ENCODE data around the gene NTN1. TPM values are rescaled to one million over a fixed set of nuclear protein-coding genes. Genes with fewer than 3 reads are reported as not detected.

NTN1 gene
- polyA plus RNA-seq, 1 donor from 2014 or later = 16.2 TPM

- Histone ChIP-seq H3F3A (ENCODE audit: insufficient read depth, low read length, poor library complexity, severe bottlenecking) (no peaks in the 10 kb centered on the region), H3K79me2 (replicated peaks; ENCODE audit: insufficient read depth, low read length) (no peaks in the 10 kb centered on the region), H3K27ac (ENCODE audit: low read length) (no peak overlapping the region), H3K4me2 (ENCODE audit: low read length) (no peak overlapping the region), H3K36me3 (ENCODE audit: insufficient read depth, low read length) (no peaks in the 10 kb centered on the region), H3K27me3 (ENCODE audit: insufficient read depth, low read depth, low read length) (no peaks in the 10 kb centered on the region), H3K4me3 (ENCODE audit: low read length) (no peak overlapping the region), H2AFZ (ENCODE audit: low read depth, low read length) (no peak overlapping the region), H3K9me2 (ENCODE audit: insufficient read depth, low read length) (no peaks in the 10 kb centered on the region), H3K9me3 (ENCODE audit: low read length) (no peaks in the 10 kb centered on the region), H3K9ac (ENCODE audit: low read length) (no peak overlapping the region), H4K20me1 (ENCODE audit: insufficient read depth) (no peaks in the 10 kb centered on the region)
- no peak for TF ChIP-seq RAD21 (conservative IDR thresholded peaks at IDR 0.05)
- no peak for TF ChIP-seq REST (IDR thresholded peaks at IDR 0.05; ENCODE audit: borderline replicate concordance)
- no peak for TF ChIP-seq TAF1 (IDR thresholded peaks at IDR 0.05; ENCODE audit: low read depth)
These were observed 197.6 kb downstream of the NTN1 start for GRCh38 chr17:9218911-9219310.

GRCh38 chr17:9219631-9220397, 198.5 kb downstream of the NTN1 start:
- Histone ChIP-seq H3F3A (ENCODE audit: insufficient read depth, low read length, poor library complexity, severe bottlenecking) (no peaks in the 10 kb centered on the region), H3K9ac (ENCODE audit: low read length) (no peak overlapping the region), H3K27me3 (ENCODE audit: insufficient read depth, low read depth, low read length) (no peaks in the 10 kb centered on the region), H4K20me1 (ENCODE audit: insufficient read depth) (no peaks in the 10 kb centered on the region), H3K79me2 (replicated peaks; ENCODE audit: insufficient read depth, low read length) (no peaks in the 10 kb centered on the region), H3K9me3 (ENCODE audit: low read length) (no peaks in the 10 kb centered on the region), H3K4me3 (ENCODE audit: low read length) (no peak overlapping the region), H3K27ac (ENCODE audit: low read length) (no peak overlapping the region), H2AFZ (ENCODE audit: low read depth, low read length) (no peak overlapping the region), H3K9me2 (ENCODE audit: insufficient read depth, low read length) (no peaks in the 10 kb centered on the region), H3K4me2 (ENCODE audit: low read length) (no peak overlapping the region), H3K36me3 (ENCODE audit: insufficient read depth, low read length) (no peaks in the 10 kb centered on the region)
- TF ChIP-seq REST (IDR thresholded peaks at IDR 0.05; ENCODE audit: borderline replicate concordance) (no peak), MXI1 (conservative IDR thresholded peaks at IDR 0.05; ENCODE audit: poor library complexity, severe bottlenecking) (no peak)

GRCh38 chr17:9220398-9221146, 199.3 kb downstream of the NTN1 start:
- Histone ChIP-seq H4K20me1 (ENCODE audit: insufficient read depth) (no peaks in the 10 kb centered on the region), H3K9me2 (ENCODE audit: insufficient read depth, low read length) (no peaks in the 10 kb centered on the region), H3K27ac (ENCODE audit: low read length) (no peak overlapping the region), H3K4me3 (ENCODE audit: low read length) (no peak overlapping the region), H3F3A (ENCODE audit: insufficient read depth, low read length, poor library complexity, severe bottlenecking) (no peaks in the 10 kb centered on the region), H3K9me3 (ENCODE audit: low read length) (no peaks in the 10 kb centered on the region), H3K36me3 (ENCODE audit: insufficient read depth, low read length) (no peaks in the 10 kb centered on the region), H3K9ac (ENCODE audit: low read length) (no peak overlapping the region), H3K27me3 (ENCODE audit: insufficient read depth, low read depth, low read length) (no peaks in the 10 kb centered on the region), H3K79me2 (replicated peaks; ENCODE audit: insufficient read depth, low read length) (no peaks in the 10 kb centered on the region), H3K4me2 (ENCODE audit: low read length) (no peak overlapping the region), H2AFZ (ENCODE audit: low read depth, low read length) (no peak overlapping the region)
- TF ChIP-seq CTCF (IDR thresholded peaks at IDR 0.05; ENCODE audit: poor library complexity, severe bottlenecking) (no peak), RAD21 (conservative IDR thresholded peaks at IDR 0.05) (no peak), EP300 (conservative IDR thresholded peaks at IDR 0.05; ENCODE audit: poor library complexity, severe bottlenecking) (no peak), SMC3 (conservative IDR thresholded peaks at IDR 0.05; ENCODE audit: poor library complexity) (no peak), EZH2 (IDR thresholded peaks at IDR 0.05; ENCODE audit: borderline replicate concordance, insufficient read depth, low read length, poor library complexity, severe bottlenecking) (no peak)

All from neural cell (in vitro differentiated cells).